ENCODE measurements around the gene ARMC2. TPM values are rescaled to one million over a fixed set of nuclear protein-coding genes. Genes with fewer than 3 reads are reported as not detected.
A peak's percentile ranks its signal among the peaks of the same experiment; 100 is the strongest.
"Not testable (repeated sequence)": the region's sequence is repeated elsewhere in the genome, so short reads cannot be mapped to it uniquely, and the experiment has no call there.

The ARMC2 gene
- total RNA-seq, 6 experiments from 2014 or later, result 1.8 to 3.6 (median 2.7) TPM

- peak; percentile 61 for DNase-seq
- no peak overlapping the region for H3K27ac Mint-ChIP-seq
These were observed 118.9 kb downstream of the ARMC2 start for GRCh38 chr6:108966855-108967755.

DNA sequence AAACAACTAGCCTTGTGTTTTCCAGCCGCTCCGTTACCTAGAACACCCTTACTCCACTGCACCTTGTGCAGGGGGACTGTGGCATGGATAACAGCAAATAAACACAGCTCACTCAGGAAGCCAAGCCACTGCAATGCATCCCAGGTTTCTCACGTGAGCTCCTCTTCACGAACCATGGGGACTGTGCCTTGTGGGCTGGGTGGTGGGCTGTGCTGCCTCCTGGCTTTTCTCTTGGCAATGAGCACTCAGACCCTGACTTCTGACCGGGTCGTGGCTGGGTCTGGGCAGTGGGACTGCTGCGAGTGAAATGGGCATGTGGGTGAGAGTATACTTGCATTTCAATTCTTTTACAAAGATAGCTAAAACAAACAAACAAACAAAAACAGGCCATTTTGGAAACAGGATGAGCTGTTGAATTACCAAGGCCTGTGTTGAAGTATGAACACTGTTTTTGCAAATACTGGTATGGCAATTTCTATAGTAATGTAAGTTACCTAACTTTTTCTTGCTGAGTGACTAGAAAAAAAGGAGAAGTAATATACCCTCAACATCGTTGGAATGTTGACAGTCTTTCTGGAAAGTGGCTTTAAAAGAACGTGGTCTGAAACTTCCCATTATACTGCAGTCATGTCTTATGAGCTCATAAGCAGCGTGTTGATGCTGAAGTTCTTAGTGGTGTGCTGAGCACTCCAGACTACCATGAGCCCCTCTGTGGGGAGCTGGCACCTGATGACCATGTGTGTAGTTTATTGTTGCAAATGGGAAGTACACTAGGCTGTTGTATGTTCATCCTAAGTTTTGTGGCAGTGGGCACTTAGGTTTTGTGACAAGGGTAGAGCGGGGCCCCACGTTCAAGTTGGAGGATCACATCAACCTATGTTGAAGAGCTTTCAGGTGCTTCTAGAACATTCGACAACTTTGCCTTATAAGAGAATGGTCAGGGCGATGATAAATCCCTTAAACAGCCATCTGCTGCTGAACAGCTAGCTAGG lies 120.4 kb downstream of the ARMC2 start:
- no peaks in the 10 kb centered on the region for H3K36me3 Mint-ChIP-seq (ENCODE audit: low read depth)
- DNase-seq, result no peak
- TF ChIP-seq CTCF (IDR thresholded peaks at IDR 0.05), result no peak
- H3K9me3 Mint-ChIP-seq, result no peaks in the 10 kb centered on the region
- H3K4me1 Mint-ChIP-seq (ENCODE audit: low read depth), result peaks cover 23% of the 10 kb centered on the region
- no peaks in the 10 kb centered on the region; the same call in 1 of the 2 replicates for H3K27me3 Mint-ChIP-seq (ENCODE audit: insufficient read depth)
- H3K4me3 Mint-ChIP-seq, result no peak overlapping the region
- no peak overlapping the region for H3K27ac Mint-ChIP-seq

More at GRCh38 chr6:108966855-108967755, 118.9 kb downstream of the ARMC2 start:
- H3K27me3 Mint-ChIP-seq (ENCODE audit: insufficient read depth), result no peaks in the 10 kb centered on the region
- no peaks in the 10 kb centered on the region for H3K36me3 Mint-ChIP-seq (ENCODE audit: low read depth)
- H3K9me3 Mint-ChIP-seq, result no peaks in the 10 kb centered on the region
- no peak overlapping the region for H3K4me3 Mint-ChIP-seq
- TF ChIP-seq CTCF (IDR thresholded peaks at IDR 0.05), result no peak
- peaks cover 27% of the 10 kb centered on the region for H3K4me1 Mint-ChIP-seq (ENCODE audit: low read depth)

GRCh38 chr6:108969776-108970175 lies 121.6 kb downstream of the ARMC2 start:
- Mint-ChIP-seq H3K36me3 (ENCODE audit: low read depth) (no peaks in the 10 kb centered on the region), H3K4me1 (ENCODE audit: low read depth) (peaks cover 23% of the 10 kb centered on the region), H3K4me3 (no peak overlapping the region), H3K27ac (no peak overlapping the region; the same call in 1 of the 2 replicates), H3K27me3 (ENCODE audit: insufficient read depth) (peaks cover 2% of the 10 kb centered on the region), H3K9me3 (no peaks in the 10 kb centered on the region)
- TF ChIP-seq CTCF (IDR thresholded peaks at IDR 0.05), result no peak
- DNase-seq, result no peak

GRCh38 chr6:108974201-108974600 lies 126.0 kb downstream of the ARMC2 start:
- Mint-ChIP-seq H3K27ac (no peak overlapping the region), H3K4me3 (no peak overlapping the region), H3K9me3 (peaks cover 11% of the 10 kb centered on the region), H3K27me3 (ENCODE audit: insufficient read depth) (peaks cover 9% of the 10 kb centered on the region), H3K36me3 (ENCODE audit: low read depth) (peaks cover 7% of the 10 kb centered on the region; the same call in 1 of the 2 replicates), H3K4me1 (ENCODE audit: low read depth) (peaks cover 6% of the 10 kb centered on the region; the same call in 1 of the 2 replicates)
- TF ChIP-seq CTCF (IDR thresholded peaks at IDR 0.05), result no peak
- no peak for DNase-seq

DNA sequence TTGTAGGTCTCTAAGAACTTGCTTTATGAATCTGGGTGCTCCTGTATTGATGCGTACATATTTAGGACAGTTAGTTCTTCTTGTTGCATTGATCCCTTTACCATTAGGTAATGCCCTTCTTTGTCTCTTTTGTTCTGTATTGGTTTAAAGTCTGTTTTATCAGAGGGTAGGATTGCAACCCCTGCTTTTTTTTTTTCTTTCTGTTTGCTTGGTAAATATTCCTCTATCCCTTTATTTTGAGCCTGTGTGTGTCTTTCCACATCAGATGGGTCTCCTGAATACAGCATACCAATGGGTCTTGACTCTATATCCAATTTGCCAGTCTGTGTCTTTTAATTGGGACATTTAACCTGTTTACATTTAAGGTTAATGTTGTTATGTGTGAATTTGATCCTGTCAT lies 130.4 kb downstream of the ARMC2 start:
- H3K4me3 Mint-ChIP-seq; H3K27me3 Mint-ChIP-seq (ENCODE audit: insufficient read depth); H3K27ac Mint-ChIP-seq; H3K36me3 Mint-ChIP-seq (ENCODE audit: low read depth); DNase-seq; H3K4me1 Mint-ChIP-seq (ENCODE audit: low read depth): not testable (repeated sequence)
- H3K9me3 Mint-ChIP-seq, result peaks cover 11% of the 10 kb centered on the region

All from HFFc6 (cell line).